GM23248 (cell line): ENCODE results near the gene ZNF746.

Experiments
- EZH2 ChIP-seq: fragments of 200-600 bp; sonication (generic); IDR thresholded peaks from 2 replicates; pipeline ENCODE4 v1.6.1; 2018; ENCODE audit warnings: antibody characterized with exemption, mild to moderate bottlenecking; ENCODE audit not compliant: insufficient read depth, poor library complexity, severe bottlenecking
- EZH2phosphoT487 ChIP-seq: fragments of 200-600 bp; sonication (generic); IDR thresholded peaks from 2 replicates; pipeline ENCODE4 v1.6.1; 2018; ENCODE audit warnings: antibody characterized with exemption, moderate library complexity, mild to moderate bottlenecking, low read depth; ENCODE audit not compliant: insufficient read depth

DNA sequence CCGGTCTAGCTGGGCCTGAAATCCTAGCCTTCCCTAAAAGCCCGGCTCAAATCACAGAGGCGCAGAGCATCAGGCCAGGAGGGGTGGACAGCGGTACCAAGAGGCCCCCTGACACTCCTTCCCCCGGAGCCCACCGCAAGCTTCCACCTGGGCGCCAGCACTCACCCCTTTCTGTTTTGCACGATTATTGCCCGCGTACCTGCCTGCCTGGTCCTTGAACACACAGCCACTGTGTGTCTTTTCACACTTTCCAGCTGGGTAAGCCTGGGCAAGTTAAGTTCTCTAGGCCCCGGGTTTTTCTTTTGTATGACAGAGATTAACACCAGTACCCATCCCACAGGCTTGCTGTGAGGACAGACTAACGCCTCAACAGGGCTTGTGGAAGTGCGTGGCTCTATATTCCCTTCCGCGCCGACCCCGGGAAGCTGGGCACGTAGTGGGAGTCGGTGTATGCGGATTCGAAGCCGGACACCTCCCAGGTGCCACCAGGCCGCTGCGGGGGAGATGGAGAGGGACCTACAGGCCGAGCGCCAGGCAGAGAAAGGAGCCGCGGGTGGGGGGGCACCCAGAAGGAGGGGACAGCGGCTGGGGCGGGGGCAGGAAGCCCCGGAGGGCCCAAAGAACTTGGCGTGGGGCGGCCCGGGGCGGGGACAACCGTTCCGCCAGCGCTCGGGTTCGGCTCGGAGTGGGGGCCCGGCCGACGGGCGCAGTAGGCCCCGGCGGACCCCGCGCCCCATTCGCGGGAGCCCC lies 792 bp downstream of the ZNF746 start:
- TF ChIP-seq EZH2 (no peak), EZH2phosphoT487 (no peak)
